HG03558 (cell line): ENCODE data around the gene OR9Q1.

Experiments used
- ATAC-seq: cut with Tn5 transposase; IDR thresholded peaks from one replicate; pipeline ENCODE4 v1.9.1; 2021; ENCODE audit warnings: moderate number of reproducible peaks; ENCODE audit not compliant: unreplicated experiment; ENCODE audit errors: extremely low read depth

Gene OR9Q1

DNA sequence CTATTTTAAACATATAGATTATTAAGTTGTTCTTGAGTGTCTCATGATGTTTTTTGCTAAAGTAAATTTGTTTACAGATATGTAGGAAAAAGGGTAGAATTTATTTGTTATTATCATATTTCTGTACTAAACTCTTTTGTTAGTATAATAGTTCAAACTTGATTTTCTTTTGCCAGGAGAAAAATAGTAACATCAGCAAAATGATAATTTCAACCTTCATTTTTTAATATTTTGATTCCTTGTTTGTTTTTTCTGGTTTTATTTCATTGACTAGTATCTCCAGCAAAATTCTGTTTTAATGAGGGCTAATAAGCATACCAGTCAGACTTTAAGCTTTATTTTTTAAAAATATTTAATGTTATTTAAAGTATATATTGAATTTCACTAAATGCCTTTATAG is 192.8 kb downstream of the OR9Q1 start:
- no peak for ATAC-seq

DNA sequence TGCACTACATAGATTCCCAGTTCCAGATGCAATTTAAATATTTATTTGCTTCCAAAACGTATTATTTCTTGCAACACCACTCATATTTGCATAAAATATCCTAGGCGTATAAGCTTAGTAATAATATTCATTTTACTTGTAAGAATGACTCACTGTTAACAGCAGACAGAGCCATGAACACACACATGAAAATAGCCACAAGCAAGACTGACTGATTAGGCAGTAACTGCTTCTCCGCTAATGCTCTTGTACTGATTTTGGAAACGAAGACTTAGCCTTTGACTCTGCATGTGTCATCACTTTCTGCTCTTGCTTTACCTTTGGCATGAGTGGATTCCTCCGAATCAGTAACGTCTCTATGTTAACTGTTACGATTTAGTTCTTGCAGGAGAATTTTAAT is 199.0 kb downstream of the OR9Q1 start:
- ATAC-seq = no peak

DNA sequence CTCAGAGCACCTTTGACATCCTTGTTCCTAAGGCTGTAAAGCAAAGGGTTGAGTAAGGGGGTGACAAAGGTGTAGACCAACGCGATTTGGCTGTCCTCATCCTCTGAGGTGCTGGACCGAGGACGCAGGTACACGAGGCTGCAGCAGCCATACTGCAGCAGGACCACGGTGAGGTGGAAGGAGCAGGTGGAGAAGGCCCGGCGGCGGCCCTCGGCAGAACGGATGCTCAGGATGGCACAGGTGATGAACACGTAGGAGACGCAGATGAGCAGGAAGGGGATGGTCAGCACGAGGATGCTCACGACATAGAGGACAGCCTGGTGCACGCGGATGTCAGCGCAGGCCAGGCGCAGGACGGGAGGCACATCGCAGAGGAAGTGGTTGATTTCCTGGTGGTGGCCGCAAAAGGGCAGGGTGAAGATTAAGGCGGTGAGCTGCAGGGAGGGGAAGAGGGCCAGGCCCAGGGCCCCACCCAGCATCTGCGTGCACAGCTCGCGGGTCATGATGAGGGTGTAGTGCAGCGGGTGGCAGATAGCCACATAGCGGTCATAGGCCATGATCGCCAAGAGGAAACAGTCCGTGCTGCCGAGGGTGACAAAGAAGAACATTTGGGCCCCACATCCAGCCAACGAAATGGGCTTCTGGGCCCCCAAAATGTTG is 204.4 kb downstream of the OR9Q1 start:
- ATAC-seq = no peak
